Stimulated activated CD8-positive, alpha-beta memory T cell treated with anti-CD3 and anti-CD28 coated beads, Interleukin-2, amount 100 ng/mL, for 1 hour (primary cell): ENCODE results near the gene ROPN1L.
A peak's percentile ranks its signal among the peaks of the same experiment; 100 is the strongest.
"Not testable (repeated sequence)": the region's sequence is repeated elsewhere in the genome, so short reads cannot be mapped to it uniquely, and the experiment has no call there.

Source experiments
- DNase-seq, 2 donors: peaks; one replicate each; pipeline ENCODE4 v3.0.0-alpha.2; 2020; ENCODE audit warnings: low read depth in 2 of 2

Gene ROPN1L

GRCh38 chr5:10441083-10441991 is at the start of gene ROPN1L:
Gene ROPN1L (plus strand): TSS chr5:10441879. CDS start chr5:10442168, 289 bp downstream.
- DNase-seq, result peak; percentile 52 to 59

- not testable (repeated sequence) for DNase-seq
Observed at GRCh38 chr5:10392567-10393328, 48.9 kb upstream of the ROPN1L start.

DNA sequence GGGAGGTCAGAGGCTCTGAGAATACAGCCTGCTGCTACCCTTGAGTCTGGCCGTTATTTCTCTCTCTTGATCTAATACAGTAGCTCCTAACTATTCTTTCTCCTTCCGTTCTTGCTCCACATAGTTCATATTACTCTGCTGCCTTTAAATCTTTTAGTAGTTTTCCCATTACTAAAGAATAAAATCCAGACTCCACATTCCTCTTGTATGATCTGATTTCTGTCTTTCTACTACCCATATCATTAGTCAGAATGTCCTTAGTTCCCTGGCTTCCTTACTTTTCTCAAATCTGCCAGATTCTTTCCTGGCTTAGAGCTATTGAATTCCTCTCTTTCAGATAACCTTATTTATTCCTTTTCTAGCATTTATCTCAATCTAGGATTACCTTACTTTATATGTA is 48.2 kb upstream of the ROPN1L start:
- DNase-seq, result no peak

- no peak for DNase-seq
Observed at GRCh38 chr5:10396552-10396951, 45.1 kb upstream of the ROPN1L start.

DNA sequence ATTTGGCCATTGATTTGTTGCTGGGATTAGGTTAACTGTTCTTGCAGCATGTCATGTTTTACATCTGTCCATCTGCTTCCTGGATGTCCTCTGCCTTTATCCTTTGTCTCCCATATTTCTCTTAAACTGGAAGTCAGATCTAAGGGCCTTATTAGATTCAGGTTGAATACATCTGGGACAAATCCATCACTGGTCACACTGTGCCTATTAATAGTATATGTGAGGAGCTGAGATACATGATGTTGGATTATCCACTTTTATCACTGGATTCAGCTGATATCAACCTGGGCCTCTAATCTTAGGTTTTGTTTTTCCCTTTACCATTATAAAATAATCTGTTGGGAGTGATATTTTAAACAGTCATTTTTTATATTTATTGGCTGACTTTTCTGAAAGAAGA is 41.8 kb upstream of the ROPN1L start:
- DNase-seq, result no peak

GRCh38 chr5:10400411-10400810 is 41.3 kb upstream of the ROPN1L start:
- DNase-seq, result no peak

DNA sequence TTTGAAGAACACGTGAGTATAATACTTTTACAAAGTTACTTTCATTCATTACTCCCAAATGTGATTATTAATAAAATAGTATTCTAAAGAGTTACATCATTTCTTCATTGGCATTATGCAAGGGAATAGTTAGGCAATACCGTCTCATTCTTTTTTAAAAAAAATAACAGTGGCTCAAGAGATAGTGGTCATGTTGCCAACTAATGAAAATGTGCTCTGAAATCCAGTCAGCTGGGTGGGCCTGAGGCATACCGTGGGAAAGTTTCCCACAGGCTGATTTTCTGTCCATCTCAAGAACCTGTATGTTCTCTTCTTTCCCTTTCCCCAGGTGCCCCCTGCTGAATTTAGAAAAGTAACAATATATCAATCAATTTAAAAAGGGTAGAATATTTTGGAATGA is 40.8 kb upstream of the ROPN1L start:
- no peak for DNase-seq

DNA sequence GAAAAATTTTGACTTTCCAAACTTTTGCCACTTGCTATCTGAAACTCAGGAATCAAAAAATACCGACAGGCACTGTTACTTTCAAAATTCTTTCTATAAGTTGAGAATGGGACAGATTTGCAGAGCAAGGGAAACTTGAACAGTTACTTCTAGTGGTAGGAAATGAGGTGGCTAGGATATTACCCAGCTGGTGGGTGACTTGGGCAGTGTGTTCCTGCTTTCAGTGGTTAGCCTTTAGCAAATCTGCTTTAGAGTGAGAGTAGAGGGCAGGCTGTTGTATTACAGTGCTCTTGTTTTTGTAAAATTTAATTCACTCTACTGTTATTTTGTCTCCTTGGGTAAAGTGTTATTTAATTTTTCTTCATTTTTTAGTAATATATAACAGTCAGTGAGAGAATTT is 40.2 kb upstream of the ROPN1L start:
- no peak for DNase-seq

DNA sequence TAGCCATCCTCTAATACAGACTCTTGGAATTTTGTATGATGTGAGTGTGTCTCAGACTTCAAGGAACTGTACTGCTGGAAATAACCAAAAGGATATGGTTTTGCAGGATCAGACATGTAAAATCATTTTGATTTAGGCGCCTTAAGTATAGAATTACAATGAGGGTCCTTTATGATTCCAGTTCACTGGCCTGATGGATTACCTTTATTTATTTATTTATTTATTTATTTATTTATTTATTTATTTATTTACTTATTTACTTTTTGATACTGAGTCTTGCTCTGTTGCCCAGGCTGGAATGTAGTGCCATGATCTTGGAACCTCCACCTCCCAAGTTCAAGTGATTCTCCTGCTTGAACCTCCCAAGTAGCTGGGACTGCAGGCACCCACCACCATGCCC is 37.9 kb upstream of the ROPN1L start:
- DNase-seq, result no peak

DNA sequence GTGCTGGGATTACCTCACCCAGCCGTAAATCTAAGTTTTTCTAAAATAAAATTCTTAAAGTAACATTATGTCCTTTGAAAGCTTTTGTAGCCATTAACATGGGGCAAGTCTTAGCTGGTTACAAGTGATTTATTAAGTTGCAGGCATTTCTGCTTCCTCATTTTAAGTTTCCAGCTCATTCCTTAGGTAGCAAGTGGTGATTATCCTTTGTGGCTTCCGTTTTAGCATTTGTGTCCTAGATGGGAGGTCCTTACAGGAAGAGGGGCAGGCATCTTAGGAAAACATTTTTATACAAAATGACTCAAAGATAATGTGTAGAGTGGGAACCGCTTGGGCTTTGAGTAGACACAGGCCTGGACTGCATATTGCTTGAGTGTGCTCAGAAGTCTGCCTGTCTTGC is 35.0 kb upstream of the ROPN1L start:
- no peak for DNase-seq

GRCh38 chr5:10409504-10409903 is 32.2 kb upstream of the ROPN1L start:
- DNase-seq, result no peak

DNA sequence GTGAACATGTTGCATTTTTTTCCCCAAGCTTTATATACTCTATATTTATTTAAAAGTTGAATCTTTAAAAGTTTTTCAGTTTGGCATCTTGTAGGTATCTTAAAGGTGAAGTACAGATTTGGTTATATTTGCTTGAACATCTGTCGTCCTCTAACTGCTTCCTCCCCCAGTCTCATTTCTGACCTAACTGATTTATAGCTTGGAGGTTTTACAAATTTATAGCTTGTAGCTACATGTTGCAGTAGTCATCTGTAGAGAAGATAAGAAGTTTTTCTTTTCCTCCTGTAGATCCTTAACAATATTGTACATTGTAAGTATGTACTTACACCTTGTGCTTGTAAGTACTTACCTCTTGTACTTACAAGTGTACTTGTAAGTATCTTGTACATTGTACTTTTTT is 31.0 kb upstream of the ROPN1L start:
- no peak for DNase-seq

GRCh38 chr5:10411336-10411735 is 30.3 kb upstream of the ROPN1L start:
- DNase-seq, result no peak

GRCh38 chr5:10416868-10417267 is 24.8 kb upstream of the ROPN1L start:
- no peak for DNase-seq

DNA sequence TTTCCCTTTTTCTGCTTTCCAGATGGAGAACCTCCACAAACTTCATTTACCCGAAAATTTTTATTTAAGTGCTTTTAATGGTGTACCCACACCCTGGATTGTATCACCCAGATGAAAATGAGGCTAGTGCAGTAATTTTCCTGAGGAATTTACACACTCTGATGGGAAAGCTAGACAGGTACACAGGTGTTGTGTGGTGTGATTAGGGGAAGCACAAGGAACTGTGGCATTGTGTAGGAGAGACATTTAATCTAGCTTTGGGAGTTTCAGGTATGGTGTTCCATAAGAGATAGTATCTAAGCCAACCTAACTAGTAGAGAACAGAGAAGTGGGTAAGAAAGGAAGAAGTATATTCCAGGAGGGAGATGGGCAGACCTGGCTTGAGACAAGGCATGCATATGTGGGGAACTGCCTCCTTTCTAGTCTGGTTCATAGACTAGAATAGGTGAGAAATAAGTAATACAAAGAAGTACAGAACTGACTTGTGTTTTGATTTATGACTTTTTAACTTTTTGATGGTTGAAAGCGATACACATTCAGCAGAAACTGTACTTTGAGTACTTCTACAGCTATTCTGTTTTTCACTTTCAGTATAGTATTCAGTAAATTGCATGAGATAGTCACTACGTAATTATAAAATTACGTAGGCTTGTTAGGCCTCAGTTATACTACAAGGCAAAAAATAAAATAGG is 22.9 kb upstream of the ROPN1L start:
- DNase-seq, result no peak

GRCh38 chr5:10420468-10420867 is 21.2 kb upstream of the ROPN1L start:
- DNase-seq, result no peak

- no peak for DNase-seq
Observed at GRCh38 chr5:10420932-10421331, 20.7 kb upstream of the ROPN1L start.

DNA sequence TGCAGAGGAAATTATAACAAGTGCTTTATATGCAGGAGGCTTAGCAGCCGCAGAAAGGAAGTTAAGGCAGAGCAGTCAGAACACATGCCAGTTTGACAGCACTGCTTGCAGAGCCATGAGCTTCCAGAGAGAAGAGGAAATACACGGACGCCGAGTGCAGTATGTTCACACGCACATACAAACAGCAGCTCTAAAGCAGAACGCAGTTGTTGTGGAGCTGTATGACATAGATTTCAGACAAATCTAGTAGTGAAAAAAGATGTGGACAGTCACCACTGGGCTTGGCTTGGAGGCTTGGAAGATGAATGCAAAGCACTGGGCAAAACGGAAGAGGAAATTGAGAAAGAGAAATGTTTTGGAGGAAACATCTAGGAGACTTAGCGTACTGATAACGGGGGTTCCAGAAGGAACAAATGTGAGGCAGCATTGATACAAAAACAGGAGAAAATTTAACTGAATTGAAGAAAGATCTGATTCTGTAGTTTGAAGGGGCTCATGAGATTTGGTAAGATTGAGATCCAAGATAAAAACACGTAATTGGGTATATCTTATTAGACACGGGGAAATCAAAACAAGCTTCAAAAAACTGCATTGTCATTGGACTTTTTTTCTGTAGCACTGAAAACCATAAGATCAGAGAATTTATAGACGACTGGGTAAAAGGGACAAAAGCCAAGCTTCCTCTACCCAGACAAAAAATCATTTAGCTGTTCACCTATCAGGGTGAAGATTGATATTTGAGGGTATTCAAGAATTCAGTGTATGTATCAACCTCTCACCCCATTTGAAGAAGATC is 19.6 kb upstream of the ROPN1L start:
- DNase-seq, result no peak

- no peak for DNase-seq
Observed at GRCh38 chr5:10423022-10423421, 18.7 kb upstream of the ROPN1L start.

DNA sequence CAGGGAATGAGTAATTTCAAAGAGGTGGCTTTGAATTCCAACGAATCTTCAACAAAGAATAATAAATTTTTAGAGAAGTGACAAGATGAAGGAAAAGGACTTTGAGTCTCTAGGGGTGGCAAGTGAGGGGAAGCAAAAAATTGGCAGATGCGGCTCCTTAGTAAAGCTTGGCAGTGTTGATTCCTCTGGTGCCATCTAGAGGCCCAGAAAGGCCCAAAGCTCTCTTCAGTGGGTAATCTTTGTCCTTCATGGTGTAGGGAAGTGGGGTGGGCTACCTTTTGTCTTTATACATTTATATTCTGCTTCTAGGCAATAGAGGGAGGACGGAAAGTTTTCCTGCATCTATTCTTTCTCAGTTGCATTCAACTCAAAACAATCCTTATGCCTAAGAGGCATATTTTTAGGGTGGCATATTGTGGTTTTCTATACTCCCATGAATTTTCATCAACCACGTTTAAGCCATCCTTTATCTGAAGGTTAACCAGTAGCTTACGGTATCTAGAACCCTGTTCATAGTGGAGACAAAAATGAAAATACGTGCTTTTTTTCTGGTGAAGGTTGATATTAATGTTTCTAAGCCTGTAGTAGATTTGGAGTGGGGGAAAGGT is 17.5 kb upstream of the ROPN1L start:
- DNase-seq, result no peak

- DNase-seq, result no peak
Observed at GRCh38 chr5:10427201-10427600, 14.5 kb upstream of the ROPN1L start.
